Measurements from ENCODE around the gene FABP7. TPM values are rescaled to one million over a fixed set of nuclear protein-coding genes. Genes with fewer than 3 reads are reported as not detected.
"Not testable (repeated sequence)": the region's sequence is repeated elsewhere in the genome, so short reads cannot be mapped to it uniquely, and the experiment has no call there.

FABP7 gene
- total and polyA plus RNA-seq, 7 experiments from 2014 or later = not detected

- Histone ChIP-seq H3K27me3 (ENCODE audit: control insufficient read depth in 2 of 2, insufficient read depth in 2 of 2, low read length in 2 of 2) (no peaks in the 10 kb centered on the region), H3K9me3 (ENCODE audit: control insufficient read depth in 2 of 3, low read length in 3 of 3) (no peaks in the 10 kb centered on the region), H3K36me3 (ENCODE audit: control insufficient read depth in 2 of 3, insufficient read depth in 3 of 3, low read length in 3 of 3) (no peaks in the 10 kb centered on the region), H3K4me1 (ENCODE audit: control insufficient read depth in 2 of 2, insufficient read depth in 2 of 2, low read length in 2 of 2) (peaks cover 0 to 8% of the 10 kb centered on the region in 2 donors), H3K27ac (ENCODE audit: low read depth, low read length) (no peak overlapping the region), H3K4me3 (ENCODE audit: low read length) (no peak overlapping the region)
- DNase-seq = no peak
- ATAC-seq = no peak
- ChIA-PET CTCF (no interaction called here), POLR2A (no interaction called here)
- Mint-ChIP-seq H3K9me3 (peaks cover 0 to 5% (median 0%) of the 10 kb centered on the region in 11 donors), H3K4me1 (peaks cover 10 to 24% (median 17%) of the 10 kb centered on the region in 7 donors), H3K27me3 (peaks cover 0 to 5% (median 0%) of the 10 kb centered on the region in 5 donors), H3K27ac (no peak overlapping the region), H3K4me3 (no peak overlapping the region), H3K36me3 (no peaks in the 10 kb centered on the region)
- intact Hi-C loops (cut with micrococcal nuclease) = no loop called here
Measured at GRCh38 chr6:122747573-122747972, 31.9 kb upstream of the FABP7 start.

GRCh38 chr6:122748945-122749344 lies 30.6 kb upstream of the FABP7 start:
- H3K27ac Mint-ChIP-seq; H3K4me3 Mint-ChIP-seq; H3K4me3 ChIP-seq (ENCODE audit: low read length); DNase-seq; H3K9me3 Mint-ChIP-seq; H3K27me3 Mint-ChIP-seq; ATAC-seq; intact Hi-C loops (cut with micrococcal nuclease); POLR2A ChIA-PET; H3K9me3 ChIP-seq (ENCODE audit: control insufficient read depth in 2 of 3, low read length in 3 of 3); H3K36me3 ChIP-seq (ENCODE audit: control insufficient read depth in 2 of 3, insufficient read depth in 3 of 3, low read length in 3 of 3); H3K27ac ChIP-seq (ENCODE audit: low read depth, low read length); CTCF ChIA-PET; H3K4me1 ChIP-seq (ENCODE audit: control insufficient read depth in 2 of 2, insufficient read depth in 2 of 2, low read length in 2 of 2); H3K27me3 ChIP-seq (ENCODE audit: control insufficient read depth in 2 of 2, insufficient read depth in 2 of 2, low read length in 2 of 2); H3K36me3 Mint-ChIP-seq: not testable (repeated sequence)
- H3K4me1 Mint-ChIP-seq = peaks cover 10 to 32% (median 21%) of the 10 kb centered on the region in 7 donors

- Histone ChIP-seq H3K4me3 (ENCODE audit: low read length) (no peak overlapping the region), H3K4me1 (ENCODE audit: control insufficient read depth in 2 of 2, insufficient read depth in 2 of 2, low read length in 2 of 2) (peaks cover 0 to 8% of the 10 kb centered on the region in 2 donors), H3K27ac (ENCODE audit: low read depth, low read length) (no peak overlapping the region), H3K9me3 (ENCODE audit: control insufficient read depth in 2 of 3, low read length in 3 of 3) (no peaks in the 10 kb centered on the region), H3K27me3 (ENCODE audit: control insufficient read depth in 2 of 2, insufficient read depth in 2 of 2, low read length in 2 of 2) (no peaks in the 10 kb centered on the region), H3K36me3 (ENCODE audit: control insufficient read depth in 2 of 3, insufficient read depth in 3 of 3, low read length in 3 of 3) (no peaks in the 10 kb centered on the region)
- H3K27ac Mint-ChIP-seq = no peak overlapping the region
- no peaks in the 10 kb centered on the region for H3K36me3 Mint-ChIP-seq
- peaks cover 0 to 5% (median 0%) of the 10 kb centered on the region in 11 donors for H3K9me3 Mint-ChIP-seq
- ATAC-seq (no peak), DNase-seq (no peak)
- no peaks in the 10 kb centered on the region for H3K27me3 Mint-ChIP-seq
- intact Hi-C loops (cut with micrococcal nuclease) = no loop called here
- no peak overlapping the region for H3K4me3 Mint-ChIP-seq
- CTCF ChIA-PET = no interaction called here
- peaks cover 14 to 33% (median 22%) of the 10 kb centered on the region in 7 donors for H3K4me1 Mint-ChIP-seq
- POLR2A ChIA-PET = no interaction called here
Measured at GRCh38 chr6:122749451-122750050, 30.0 kb upstream of the FABP7 start.

GRCh38 chr6:122751326-122751725 lies 28.2 kb upstream of the FABP7 start:
- intact Hi-C loops (cut with micrococcal nuclease) = no loop called here
- Mint-ChIP-seq H3K9me3 (peaks cover 0 to 7% (median 0%) of the 10 kb centered on the region in 11 donors), H3K36me3 (no peaks in the 10 kb centered on the region), H3K4me1 (peaks cover 14 to 37% (median 28%) of the 10 kb centered on the region in 7 donors), H3K4me3 (peak overlapping the region in 9 of 10 donors; percentile 31 to 68 (median 51)), H3K27me3 (no peaks in the 10 kb centered on the region), H3K27ac (peak overlapping the region; percentile 21 to 92 (median 69))
- Histone ChIP-seq H3K36me3 (ENCODE audit: control insufficient read depth in 2 of 3, insufficient read depth in 3 of 3, low read length in 3 of 3) (no peaks in the 10 kb centered on the region), H3K4me3 (ENCODE audit: low read length) (peak overlapping the region; percentile 31), H3K27ac (ENCODE audit: low read depth, low read length) (peak overlapping the region; percentile 31), H3K27me3 (ENCODE audit: control insufficient read depth in 2 of 2, insufficient read depth in 2 of 2, low read length in 2 of 2) (no peaks in the 10 kb centered on the region), H3K4me1 (ENCODE audit: control insufficient read depth in 2 of 2, insufficient read depth in 2 of 2, low read length in 2 of 2) (peaks cover 0 to 8% of the 10 kb centered on the region in 2 donors), H3K9me3 (ENCODE audit: control insufficient read depth in 2 of 3, low read length in 3 of 3) (no peaks in the 10 kb centered on the region)
- CTCF ChIA-PET = no interaction called here
- ATAC-seq = peak; percentile 42
- POLR2A ChIA-PET = no interaction called here
- peak in 3 of 9 donors; percentile 13 to 18 (median 14) for DNase-seq

- Mint-ChIP-seq H3K4me1 (peaks cover 11 to 33% (median 28%) of the 10 kb centered on the region in 7 donors), H3K27ac (peak overlapping the region in 2 of 9 donors; percentile 33 to 92), H3K9me3 (peaks cover 0 to 7% (median 0%) of the 10 kb centered on the region in 11 donors), H3K36me3 (no peaks in the 10 kb centered on the region), H3K27me3 (no peaks in the 10 kb centered on the region), H3K4me3 (peak overlapping the region in 2 of 10 donors; percentile 51 to 68)
- Histone ChIP-seq H3K4me3 (ENCODE audit: low read length) (no peak overlapping the region), H3K9me3 (ENCODE audit: control insufficient read depth in 2 of 3, low read length in 3 of 3) (no peaks in the 10 kb centered on the region), H3K27ac (ENCODE audit: low read depth, low read length) (no peak overlapping the region), H3K27me3 (ENCODE audit: control insufficient read depth in 2 of 2, insufficient read depth in 2 of 2, low read length in 2 of 2) (no peaks in the 10 kb centered on the region), H3K4me1 (ENCODE audit: control insufficient read depth in 2 of 2, insufficient read depth in 2 of 2, low read length in 2 of 2) (peaks cover 0 to 8% of the 10 kb centered on the region in 2 donors), H3K36me3 (ENCODE audit: control insufficient read depth in 2 of 3, insufficient read depth in 3 of 3, low read length in 3 of 3) (no peaks in the 10 kb centered on the region)
- ATAC-seq (no peak), DNase-seq (no peak)
- POLR2A ChIA-PET = no interaction called here
- intact Hi-C loops (cut with micrococcal nuclease) = no loop called here
- CTCF ChIA-PET = no interaction called here
Measured at GRCh38 chr6:122752459-122752858, 27.1 kb upstream of the FABP7 start.

- Mint-ChIP-seq H3K27me3 (no peaks in the 10 kb centered on the region), H3K4me3 (no peak overlapping the region), H3K9me3 (peaks cover 0 to 6% (median 0%) of the 10 kb centered on the region in 11 donors), H3K27ac (peak overlapping the region in 2 of 9 donors; percentile 20 to 45), H3K4me1 (peaks cover 9 to 32% (median 27%) of the 10 kb centered on the region in 7 donors), H3K36me3 (no peaks in the 10 kb centered on the region)
- no peaks in the 10 kb centered on the region for H3K27me3 ChIP-seq (ENCODE audit: control insufficient read depth in 2 of 2, insufficient read depth in 2 of 2, low read length in 2 of 2)
- ChIA-PET POLR2A (no interaction called here), CTCF (interaction anchor here (1.1 kb wide), 1 partner anchor 13 kb away, joined by 3 read pairs; no protein-coding TSS in a partner anchor)
- DNase-seq = no peak
- H3K4me1 ChIP-seq (ENCODE audit: control insufficient read depth in 2 of 2, insufficient read depth in 2 of 2, low read length in 2 of 2) = peaks cover 0 to 8% of the 10 kb centered on the region in 2 donors
- H3K9me3 ChIP-seq (ENCODE audit: control insufficient read depth in 2 of 3, low read length in 3 of 3) = no peaks in the 10 kb centered on the region
- ATAC-seq = no peak
- no peak overlapping the region for H3K27ac ChIP-seq (ENCODE audit: low read depth, low read length)
- no peaks in the 10 kb centered on the region for H3K36me3 ChIP-seq (ENCODE audit: control insufficient read depth in 2 of 3, insufficient read depth in 3 of 3, low read length in 3 of 3)
- H3K4me3 ChIP-seq (ENCODE audit: low read length) = no peak overlapping the region
- intact Hi-C loops (cut with micrococcal nuclease) = no loop called here
Measured at GRCh38 chr6:122753000-122753687, 26.4 kb upstream of the FABP7 start.
